Fibroblast of lung (primary cell): ENCODE measurements around the gene DNAH9. TPM values are rescaled to one million over a fixed set of nuclear protein-coding genes. Genes with fewer than 3 reads are reported as not detected.
A peak's percentile ranks its signal among the peaks of the same experiment; 100 is the strongest.

Source experiments
- DNase-seq, 2 donors: peaks; one replicate each; pipeline versions ENCODE4 v3.0.0 to v3.0.0-alpha.2; 2010; ENCODE audit warnings: low read depth in 2 of 2
- H2AFZ ChIP-seq: 2 replicates; pipeline ENCODE4 v1.5.1; 2012; ENCODE audit warnings: low read length, control low read depth, inconsistent platforms
- H3K27ac ChIP-seq: 2 replicates; pipeline ENCODE4 v1.5.1; 2011; ENCODE audit warnings: low read length, control low read depth; ENCODE audit not compliant: insufficient read depth
- H3K27me3 ChIP-seq: 2 replicates; pipeline ENCODE4 v1.5.1; 2011; ENCODE audit warnings: mild to moderate bottlenecking, low read length; ENCODE audit not compliant: control insufficient read depth, insufficient read depth
- H3K36me3 ChIP-seq: 2 replicates; pipeline ENCODE4 v1.5.1; 2011; ENCODE audit warnings: low read length; ENCODE audit not compliant: control insufficient read depth, insufficient read depth
- H3K4me1 ChIP-seq: 2 replicates; pipeline ENCODE4 v1.5.1; 2011; ENCODE audit warnings: low read length; ENCODE audit not compliant: control insufficient read depth, insufficient read depth; ENCODE audit errors: extremely low read depth
- H3K4me2 ChIP-seq: 2 replicates; pipeline ENCODE4 v1.5.1; 2011; ENCODE audit warnings: low read length, control low read depth; ENCODE audit not compliant: insufficient read depth; ENCODE audit errors: extremely low read depth
- H3K4me3 ChIP-seq, 4 experiments: fragments of 200-600 bp in 1 of 4; sonication (generic) in 1 of 4; replicated peaks in 1 of 4; 2 replicates each; pipeline ENCODE4 v1.5.1; 2011 to 2016; ENCODE audit warnings: low read length in 4 of 4, low read depth in 3 of 4, mild to moderate bottlenecking in 3 of 4, control low read depth in 2 of 4, inconsistent platforms in 1 of 4, mixed read lengths in 1 of 4; ENCODE audit not compliant: insufficient read depth in 1 of 4; ENCODE audit errors: control extremely low read depth in 1 of 4
- H3K79me2 ChIP-seq: 2 replicates; pipeline ENCODE4 v1.5.1; 2012; ENCODE audit warnings: mild to moderate bottlenecking, low read length, inconsistent platforms; ENCODE audit not compliant: control insufficient read depth, insufficient read depth
- H3K9ac ChIP-seq: 2 replicates; pipeline ENCODE4 v1.5.1; 2011; ENCODE audit warnings: mild to moderate bottlenecking, low read length, control low read depth; ENCODE audit not compliant: insufficient read depth
- H3K9me3 ChIP-seq: 2 replicates; pipeline ENCODE4 v1.5.1; 2012; ENCODE audit warnings: low read depth, low read length; ENCODE audit not compliant: control insufficient read depth, insufficient read depth
- H4K20me1 ChIP-seq: 2 replicates; pipeline ENCODE4 v1.5.1; 2011; ENCODE audit warnings: low read length; ENCODE audit not compliant: control insufficient read depth, insufficient read depth; ENCODE audit errors: extremely low read depth
- EZH2 ChIP-seq: IDR thresholded peaks from 2 replicates; pipeline ENCODE4 v1.5.1; 2012; ENCODE audit warnings: low read length, control low read depth, mild to moderate bottlenecking; ENCODE audit errors: missing control alignments
- polyA plus RNA-seq, 2 donors: library from polyadenylated mRNA; depleted of rRNA in 1 of 2; stranded (reverse) in 1 of 2; unstranded in 1 of 2; fragments of >200 nt; gene quantifications; 2 replicates each; pipeline ENCODE4 v1.2.1, GENCODE V29; 2011 to 2012; ENCODE audit warnings: missing spikeins in 1 of 2
- total RNA-seq: library from RNA; depleted of rRNA; stranded (reverse); fragments of >200 nt; gene quantifications from 2 replicates; pipeline ENCODE4 v1.2.1, GENCODE V29; 2014
- TF ChIP-seq, protein P1 (sequence below), 2 donors: IDR thresholded peaks in 1 of 2; conservative IDR thresholded peaks in 1 of 2; 1 replicate in 1 of 2; 2 replicates in 1 of 2; pipeline ENCODE4 v1.5.1; 2011 to 2012; ENCODE audit warnings: low read length in 2 of 2, control low read depth in 1 of 2, inconsistent platforms in 1 of 2, low read depth in 1 of 2, mild to moderate bottlenecking in 1 of 2

Gene DNAH9
- total and polyA plus RNA-seq, 2 donors (not counting 1 experiment from before 2014, with no cell fraction given): not detected

DNA sequence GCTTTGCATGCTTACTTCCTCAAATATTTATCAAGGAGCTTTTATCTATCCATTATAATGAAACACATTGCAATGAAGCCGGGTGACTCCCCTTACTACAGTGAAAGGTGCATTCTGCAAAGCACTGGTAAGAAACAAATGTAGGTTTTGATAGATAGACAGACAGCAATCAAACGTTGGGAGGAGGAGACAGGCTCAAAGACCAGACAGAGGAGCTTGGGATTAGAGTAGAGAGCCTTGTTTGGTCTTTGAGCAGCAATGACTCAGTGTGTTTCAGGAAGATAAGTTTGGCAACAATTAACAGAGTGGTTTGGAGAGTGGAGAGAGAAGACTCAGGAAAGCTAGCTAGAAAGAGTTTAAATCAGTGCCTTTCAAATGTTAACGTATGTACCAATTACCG, 330.2 kb downstream of the DNAH9 start:
- Histone ChIP-seq H3K9me3 (no peaks in the 10 kb centered on the region), H2AFZ (no peak overlapping the region), H3K4me2 (no peak overlapping the region), H3K9ac (no peak overlapping the region), H3K4me3 (no peak overlapping the region), H3K36me3 (no peaks in the 10 kb centered on the region), H3K79me2 (no peaks in the 10 kb centered on the region), H4K20me1 (no peaks in the 10 kb centered on the region), H3K27me3 (no peaks in the 10 kb centered on the region), H3K4me1 (no peaks in the 10 kb centered on the region), H3K27ac (no peak overlapping the region)
- no peak for TF ChIP-seq EZH2
- TF ChIP-seq, protein P1, sequence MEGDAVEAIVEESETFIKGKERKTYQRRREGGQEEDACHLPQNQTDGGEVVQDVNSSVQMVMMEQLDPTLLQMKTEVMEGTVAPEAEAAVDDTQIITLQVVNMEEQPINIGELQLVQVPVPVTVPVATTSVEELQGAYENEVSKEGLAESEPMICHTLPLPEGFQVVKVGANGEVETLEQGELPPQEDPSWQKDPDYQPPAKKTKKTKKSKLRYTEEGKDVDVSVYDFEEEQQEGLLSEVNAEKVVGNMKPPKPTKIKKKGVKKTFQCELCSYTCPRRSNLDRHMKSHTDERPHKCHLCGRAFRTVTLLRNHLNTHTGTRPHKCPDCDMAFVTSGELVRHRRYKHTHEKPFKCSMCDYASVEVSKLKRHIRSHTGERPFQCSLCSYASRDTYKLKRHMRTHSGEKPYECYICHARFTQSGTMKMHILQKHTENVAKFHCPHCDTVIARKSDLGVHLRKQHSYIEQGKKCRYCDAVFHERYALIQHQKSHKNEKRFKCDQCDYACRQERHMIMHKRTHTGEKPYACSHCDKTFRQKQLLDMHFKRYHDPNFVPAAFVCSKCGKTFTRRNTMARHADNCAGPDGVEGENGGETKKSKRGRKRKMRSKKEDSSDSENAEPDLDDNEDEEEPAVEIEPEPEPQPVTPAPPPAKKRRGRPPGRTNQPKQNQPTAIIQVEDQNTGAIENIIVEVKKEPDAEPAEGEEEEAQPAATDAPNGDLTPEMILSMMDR (conservative IDR thresholded peaks at IDR 0.05 in 1 of 2, IDR thresholded peaks at IDR 0.05 in 1 of 2; ENCODE audit: low read depth in 1 of 2, low read length in 2 of 2): no peak
- DNase-seq: no peak

DNA sequence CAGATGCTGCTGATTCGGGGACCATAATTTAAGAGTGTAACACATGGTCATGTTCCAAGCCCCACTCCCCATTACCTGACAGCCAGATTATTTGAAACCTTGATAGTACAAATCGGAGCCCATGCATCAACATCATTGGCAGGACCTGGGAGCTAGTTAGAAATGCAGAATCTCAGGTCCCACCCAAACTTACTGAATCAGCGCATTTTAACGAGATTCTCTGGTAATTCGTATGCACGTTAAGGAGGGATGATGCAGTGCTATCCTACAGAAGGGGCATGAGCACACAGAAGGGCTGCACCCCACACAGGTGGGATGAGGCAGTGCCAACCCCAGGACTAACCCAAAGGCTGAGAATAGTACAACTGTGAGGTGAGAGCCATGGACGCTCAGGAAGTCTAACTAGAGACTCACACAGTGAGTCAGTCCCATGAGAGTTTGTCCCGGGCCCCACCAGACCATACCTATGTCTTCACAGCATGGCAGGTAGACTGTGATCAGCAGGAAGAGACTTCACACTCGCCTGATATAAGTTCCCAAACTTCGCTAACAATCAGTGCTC, 334.1 kb downstream of the DNAH9 start:
- Histone ChIP-seq H3K9ac (no peak overlapping the region), H3K9me3 (no peaks in the 10 kb centered on the region), H3K27me3 (no peaks in the 10 kb centered on the region), H3K27ac (no peak overlapping the region), H4K20me1 (no peaks in the 10 kb centered on the region), H3K4me2 (no peak overlapping the region), H3K4me3 (no peak overlapping the region), H3K79me2 (no peaks in the 10 kb centered on the region), H3K4me1 (no peaks in the 10 kb centered on the region), H2AFZ (no peak overlapping the region), H3K36me3 (no peaks in the 10 kb centered on the region)
- DNase-seq: no peak
- TF ChIP-seq, protein P1 (conservative IDR thresholded peaks at IDR 0.05 in 1 of 2, IDR thresholded peaks at IDR 0.05 in 1 of 2; ENCODE audit: low read depth in 1 of 2, low read length in 2 of 2): no peak
- TF ChIP-seq EZH2: no peak

DNA sequence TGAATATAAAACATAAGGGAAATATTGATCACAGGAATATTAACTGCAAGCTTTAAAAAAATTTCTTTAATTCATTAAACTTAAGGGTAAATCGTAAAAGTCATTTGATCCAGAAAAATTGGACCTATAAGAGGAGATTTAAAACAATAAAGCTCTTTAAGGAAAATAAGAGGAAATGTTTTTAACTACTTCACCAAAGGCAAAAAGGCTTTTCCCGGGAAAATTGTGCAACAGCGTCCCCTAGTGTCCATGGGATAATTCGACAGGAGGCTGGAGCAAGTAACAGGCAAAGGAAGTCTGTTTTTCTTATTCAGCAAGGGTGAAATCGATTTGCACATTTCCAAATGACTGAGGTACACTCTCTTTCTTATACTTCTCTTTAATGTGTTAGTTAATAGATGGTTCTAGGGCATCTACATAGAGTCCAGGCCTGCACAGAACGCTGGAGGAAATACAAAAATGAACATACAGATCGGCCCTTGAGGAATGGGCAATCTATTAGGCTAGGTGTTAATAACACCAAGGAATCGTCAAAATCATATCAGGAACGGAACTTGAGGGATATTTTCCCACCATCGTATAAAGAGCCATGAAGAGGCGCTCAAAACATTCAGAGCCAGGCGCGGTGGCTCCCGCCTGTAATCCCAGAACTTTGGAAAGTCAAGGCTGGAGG, 337.6 kb downstream of the DNAH9 start:
- no peak overlapping the region for H3K4me2 ChIP-seq
- no peak overlapping the region for H3K27ac ChIP-seq
- H2AFZ ChIP-seq: no peak overlapping the region
- no peaks in the 10 kb centered on the region for H3K79me2 ChIP-seq
- H3K9ac ChIP-seq: no peak overlapping the region
- no peaks in the 10 kb centered on the region for H3K27me3 ChIP-seq
- no peak overlapping the region for H3K4me3 ChIP-seq
- DNase-seq: peak; percentile 16 to 54
- H3K4me1 ChIP-seq: no peaks in the 10 kb centered on the region
- no peaks in the 10 kb centered on the region for H3K9me3 ChIP-seq
- TF ChIP-seq, protein P1 (conservative IDR thresholded peaks at IDR 0.05 in 1 of 2, IDR thresholded peaks at IDR 0.05 in 1 of 2; ENCODE audit: low read depth in 1 of 2, low read length in 2 of 2): peak; percentile 70 to 86
- TF ChIP-seq EZH2: no peak
- no peaks in the 10 kb centered on the region for H4K20me1 ChIP-seq
- H3K36me3 ChIP-seq: no peaks in the 10 kb centered on the region
